Right lobe of liver (tissue), 6 donors: ENCODE data around the gene FAF2. TPM values are rescaled to one million over a fixed set of nuclear protein-coding genes. Genes with fewer than 3 reads are reported as not detected.

Experiments used
- ATAC-seq, 4 donors: fragments of 200-7000 bp; cut with Tn5 transposase; one replicate each; pipeline ENCODE4 v1.9.1; 2020; ENCODE audit warnings: mild to moderate bottlenecking in 4 of 4, moderate library complexity in 4 of 4
- DNase-seq, 3 donors: peaks; one replicate each; pipeline ENCODE4 v3.0.0-alpha.2; 2020
- H3K27ac ChIP-seq, 3 donors: fragments of 200-600 bp; one replicate each; pipeline ENCODE4 v1.8.0; 2022
- H3K27me3 ChIP-seq, 2 donors: fragments of 200-600 bp; one replicate each; pipeline ENCODE4 v1.8.0; 2022
- H3K36me3 ChIP-seq, 4 donors: fragments of 200-600 bp; sonication (generic) in 1 of 4; one replicate each; pipeline versions ENCODE4 v1.5.1 to v1.8.0; 2017 to 2022; ENCODE audit warnings: control low read depth in 1 of 4
- H3K4me1 ChIP-seq, 4 donors: fragments of 200-600 bp; sonication (generic) in 1 of 4; one replicate each; pipeline versions ENCODE4 v1.5.1 to v1.8.0; 2017 to 2022; ENCODE audit warnings: control low read depth in 1 of 4
- H3K4me3 ChIP-seq, 3 donors: fragments of 200-600 bp; one replicate each; pipeline ENCODE4 v1.8.0; 2022
- H3K9me3 ChIP-seq, 4 donors: fragments of 200-600 bp; sonication (generic) in 1 of 4; one replicate each; pipeline versions ENCODE4 v1.5.1 to v1.8.0; 2017 to 2022; ENCODE audit warnings: control low read depth in 1 of 4
- CTCF ChIP-seq, 4 donors: fragments of 200-600 bp in 3 of 4; fragments of 450-650 bp in 1 of 4; IDR thresholded peaks; one replicate each; pipeline versions ENCODE4 v1.5.1 to v1.8.0; 2016 to 2022; ENCODE audit warnings: antibody characterized with exemption in 4 of 4, mild to moderate bottlenecking in 2 of 4
- POLR2A ChIP-seq: fragments of 450-650 bp; IDR thresholded peaks from one replicate; pipeline ENCODE4 v1.6.1; 2017; ENCODE audit warnings: antibody characterized with exemption, mild to moderate bottlenecking
- WGBS: methylation state at CpG from one replicate; pipeline ENCODE4 v1.1.6; 2018; ENCODE audit warnings: low coverage, low lambda C conversion rate; ENCODE audit not compliant: insufficient coverage; ENCODE audit errors: missing lambda C conversion rate; 5-methylcytosine and 5-hydroxymethylcytosine counted together
- intact Hi-C, 2 donors: fragments of 100-400 bp; cut with DNase I; formaldehyde crosslinking; loops; one replicate each; pipeline versions ENCODE4 v1.11.2 to v1.14.1; 2022
- total RNA-seq, 6 experiments: library from RNA; depleted of rRNA in 2 of 6; stranded (reverse); fragments of >200 nt in 2 of 6; fragmentation: NEBNext Ultra II Directional in 3 of 6; extraction: Animal tissue kit (Norgen Biotek cat#: 25700) in 3 of 6; gene quantifications; one replicate each; pipeline versions ENCODE4 v1.1.0 to v1.2.4, GENCODE V29; 2016 to 2023
- donor health status: DM: no; HTN: yes; CAD: no.
- donor health status: DM: no; HTN: no; CAD: no.
- donor health status: DM: no; HTN: no; CAD: no.
- donor health status: DM: no; HTN: yes; CAD: no.
- donor health status: DM: no; HTN: yes; CAD: no.

FAF2 gene
- total RNA-seq, 6 experiments from 2014 or later = 17.5 to 23.3 (median 19.8) TPM

GRCh38 chr5:176408590-176408989 is 39.6 kb upstream of the FAF2 start:
- H3K27me3 ChIP-seq = no peaks in the 10 kb centered on the region
- no peak for TF ChIP-seq POLR2A
- intact Hi-C loops = no loop called here
- no peaks in the 10 kb centered on the region for H3K4me1 ChIP-seq
- H3K36me3 ChIP-seq = peaks cover 3 to 12% (median 4%) of the 10 kb centered on the region in 4 donors
- no peak for ATAC-seq
- H3K9me3 ChIP-seq = no peaks in the 10 kb centered on the region
- DNase-seq = peak in 1 of 3 donors; percentile 14
- no peak overlapping the region for H3K4me3 ChIP-seq
- no peak overlapping the region for H3K27ac ChIP-seq
- WGBS = 94% methylated on average over 5 of the region's 5 CpGs

GRCh38 chr5:176409765-176410164 is 38.4 kb upstream of the FAF2 start:
- Histone ChIP-seq H3K36me3 (peaks cover 3 to 12% (median 4%) of the 10 kb centered on the region in 4 donors), H3K4me1 (peaks cover 0 to 6% (median 0%) of the 10 kb centered on the region in 4 donors), H3K27me3 (no peaks in the 10 kb centered on the region), H3K27ac (no peak overlapping the region), H3K4me3 (no peak overlapping the region), H3K9me3 (no peaks in the 10 kb centered on the region)
- intact Hi-C loops = loop anchor here in 1 of 2 donors (10.0 kb wide), 1 partner anchor 245 kb away; no protein-coding TSS in a partner anchor
- DNase-seq (peak in 1 of 3 donors; percentile 18), ATAC-seq (no peak)
- no peak for TF ChIP-seq POLR2A
- TF ChIP-seq CTCF (IDR thresholded peaks at IDR 0.05) = no peak
- 88% methylated on average over 1 of the region's 4 CpGs for WGBS

GRCh38 chr5:176410486-176411180 is 37.6 kb upstream of the FAF2 start:
- intact Hi-C loops = loop anchor here in 1 of 2 donors (10.0 kb wide), 1 partner anchor 244 kb away; no protein-coding TSS in a partner anchor
- Histone ChIP-seq H3K27me3 (no peaks in the 10 kb centered on the region), H3K9me3 (no peaks in the 10 kb centered on the region), H3K36me3 (peaks cover 3 to 12% (median 4%) of the 10 kb centered on the region in 4 donors), H3K4me3 (no peak overlapping the region), H3K4me1 (peaks cover 0 to 15% (median 2%) of the 10 kb centered on the region in 4 donors), H3K27ac (no peak overlapping the region)
- 96% methylated on average over 2 of the region's 5 CpGs for WGBS
- ATAC-seq (no peak), DNase-seq (peak in 1 of 3 donors; percentile 28)
- TF ChIP-seq CTCF (IDR thresholded peaks at IDR 0.05) (no peak), POLR2A (no peak)

GRCh38 chr5:176412517-176413254 is 35.5 kb upstream of the FAF2 start:
- Histone ChIP-seq H3K27ac (no peak overlapping the region), H3K4me1 (peaks cover 0 to 21% (median 2%) of the 10 kb centered on the region in 4 donors), H3K27me3 (no peaks in the 10 kb centered on the region), H3K36me3 (peaks cover 2 to 8% (median 4%) of the 10 kb centered on the region in 4 donors), H3K4me3 (no peak overlapping the region), H3K9me3 (no peaks in the 10 kb centered on the region)
- ATAC-seq (no peak), DNase-seq (no peak)
- TF ChIP-seq CTCF (IDR thresholded peaks at IDR 0.05) = no peak
- TF ChIP-seq POLR2A = no peak
- 92% methylated on average over 2 of the region's 10 CpGs for WGBS
- intact Hi-C loops = loop anchor here in 1 of 2 donors (10.0 kb wide), 1 partner anchor 242 kb away; no protein-coding TSS in a partner anchor

- H3K9me3 ChIP-seq = no peaks in the 10 kb centered on the region
- intact Hi-C loops = loop anchor here in 1 of 2 donors (10.0 kb wide), 1 partner anchor 242 kb away; no protein-coding TSS in a partner anchor
- no peak for ATAC-seq
- DNase-seq = no peak
- H3K36me3 ChIP-seq = peaks cover 0 to 8% (median 4%) of the 10 kb centered on the region in 4 donors
- H3K4me1 ChIP-seq = peaks cover 0 to 21% (median 2%) of the 10 kb centered on the region in 4 donors
- H3K4me3 ChIP-seq = no peak overlapping the region
- TF ChIP-seq POLR2A = no peak
- no peak for TF ChIP-seq CTCF (IDR thresholded peaks at IDR 0.05)
- H3K27ac ChIP-seq = no peak overlapping the region
- H3K27me3 ChIP-seq = no peaks in the 10 kb centered on the region
- 80% methylated on average over 1 of the region's 2 CpGs for WGBS
These were observed 35.0 kb upstream of the FAF2 start for GRCh38 chr5:176413255-176413565.
